ENCODE results near the gene TMEM254. TPM values are rescaled to one million over a fixed set of nuclear protein-coding genes. Genes with fewer than 3 reads are reported as not detected.
"Not testable (repeated sequence)": the region's sequence is repeated elsewhere in the genome, so short reads cannot be mapped to it uniquely, and the experiment has no call there.

The TMEM254 gene
- 8.6 and 10.8 TPM in 2 replicates for total RNA-seq
- polyA plus RNA-seq, result 17.0 and 18.6 TPM in 2 replicates

GRCh38 chr10:80078448-80079311, at the start of gene TMEM254:
Gene TMEM254 (plus strand): TSS chr10:80078665. CDS start chr10:80078700, 35 bp downstream.
- DNase-seq (ENCODE audit: low read depth in 1 of 2, low spot score in 1 of 2), result peak; percentile 93
- TF ChIP-seq CTCF (IDR thresholded peaks at IDR 0.05; ENCODE audit: low read depth, low read length), result no peak
- Histone ChIP-seq H3K27ac (peak within 1 kb of the TSS; percentile 92), H3K36me3 (no peaks in the 10 kb centered on the region), H3K9me3 (ENCODE audit: low read depth) (no peaks in the 10 kb centered on the region), H3K27me3 (no peaks in the 10 kb centered on the region), H3K4me3 (peak within 1 kb of the TSS; percentile 87), H3K4me1 (ENCODE audit: low read depth) (peaks cover 2% of the 10 kb centered on the region)

- not testable (repeated sequence) for H3K4me3 ChIP-seq; H3K27ac ChIP-seq; H3K36me3 ChIP-seq; H3K27me3 ChIP-seq; H3K4me1 ChIP-seq (ENCODE audit: low read depth); DNase-seq (ENCODE audit: low read depth in 1 of 2, low spot score in 1 of 2); H3K9me3 ChIP-seq (ENCODE audit: low read depth)
Observed at GRCh38 chr10:80029205-80029604, 49.3 kb upstream of the TMEM254 start.

- H3K27ac ChIP-seq; H3K4me3 ChIP-seq; H3K9me3 ChIP-seq (ENCODE audit: low read depth); H3K27me3 ChIP-seq; H3K36me3 ChIP-seq; DNase-seq (ENCODE audit: low read depth in 1 of 2, low spot score in 1 of 2); H3K4me1 ChIP-seq (ENCODE audit: low read depth): not testable (repeated sequence)
Observed at GRCh38 chr10:80029865-80030264, 48.6 kb upstream of the TMEM254 start.

- Histone ChIP-seq H3K27me3 (no peaks in the 10 kb centered on the region), H3K36me3 (no peaks in the 10 kb centered on the region), H3K27ac (no peak overlapping the region), H3K4me3 (no peak overlapping the region), H3K4me1 (ENCODE audit: low read depth) (no peaks in the 10 kb centered on the region), H3K9me3 (ENCODE audit: low read depth) (no peaks in the 10 kb centered on the region)
- no peak for TF ChIP-seq CTCF (IDR thresholded peaks at IDR 0.05; ENCODE audit: low read depth, low read length)
- DNase-seq (ENCODE audit: low read depth in 1 of 2, low spot score in 1 of 2), result no peak
Observed at GRCh38 chr10:80032503-80032902, 46.0 kb upstream of the TMEM254 start.

- not testable (repeated sequence) for H3K27ac ChIP-seq; H3K36me3 ChIP-seq; H3K27me3 ChIP-seq; H3K4me3 ChIP-seq; H3K9me3 ChIP-seq (ENCODE audit: low read depth); DNase-seq (ENCODE audit: low read depth in 1 of 2, low spot score in 1 of 2); H3K4me1 ChIP-seq (ENCODE audit: low read depth)
Observed at GRCh38 chr10:80034766-80035165, 43.7 kb upstream of the TMEM254 start.

- not testable (repeated sequence) for H3K4me1 ChIP-seq (ENCODE audit: low read depth); H3K9me3 ChIP-seq (ENCODE audit: low read depth); H3K36me3 ChIP-seq; H3K27me3 ChIP-seq; H3K4me3 ChIP-seq; DNase-seq (ENCODE audit: low read depth in 1 of 2, low spot score in 1 of 2); H3K27ac ChIP-seq
Observed at GRCh38 chr10:80035430-80035829, 43.0 kb upstream of the TMEM254 start.

GRCh38 chr10:80036921-80037500, 41.5 kb upstream of the TMEM254 start:
- H3K36me3 ChIP-seq; H3K4me3 ChIP-seq; H3K27ac ChIP-seq; DNase-seq (ENCODE audit: low read depth in 1 of 2, low spot score in 1 of 2); H3K27me3 ChIP-seq; H3K9me3 ChIP-seq (ENCODE audit: low read depth); H3K4me1 ChIP-seq (ENCODE audit: low read depth): not testable (repeated sequence)

GRCh38 chr10:80038226-80038625, 40.2 kb upstream of the TMEM254 start:
- H3K36me3 ChIP-seq; H3K27me3 ChIP-seq; H3K4me3 ChIP-seq; H3K9me3 ChIP-seq (ENCODE audit: low read depth); DNase-seq (ENCODE audit: low read depth in 1 of 2, low spot score in 1 of 2); H3K27ac ChIP-seq; H3K4me1 ChIP-seq (ENCODE audit: low read depth): not testable (repeated sequence)
